HCT116 (cell line): Measurements from ENCODE around the gene SYCE3. TPM values are rescaled to one million over a fixed set of nuclear protein-coding genes. Genes with fewer than 3 reads are reported as not detected.

Source experiments
- ATAC-seq: fragments of 200-7000 bp; cut with Tn5 transposase; 2 replicates; pipeline ENCODE4 v1.9.1; 2020; ENCODE audit warnings: mild to moderate bottlenecking, moderate library complexity
- BruUV-seq: library from RNA; stranded (reverse); fragments of 400-500 nt; replicated peaks from 2 replicates; lab custom pipeline; 2021; lab: Mats Ljungman, UMichigan
- CTCF ChIA-PET: fragments of 300-600 bp; sonication (Branson Sonifier 250); formaldehyde crosslinking; loops from one replicate; lab custom pipeline; 2021; ENCODE audit warnings: antibody characterized with exemption; lab: Charles Lee
- POLR2A ChIA-PET: fragments of 300-600, 350-600 bp; sonication (Branson Sonifier 250); formaldehyde crosslinking; loops from one replicate; lab custom pipeline; 2021; ENCODE audit warnings: antibody characterized with exemption; lab: Charles Lee
- RAD21 ChIA-PET, 2 experiments: fragments of 300-600 bp; sonication (Branson Sonifier 250); formaldehyde crosslinking; loops; one replicate each; lab custom pipeline; 2023; ENCODE audit warnings: low total read pairs in 2 of 2; ENCODE audit not compliant: uncharacterized antibody in 2 of 2, unreplicated experiment in 2 of 2, low non-redundant PET in 1 of 2; lab: Charles Lee
- DNase-seq: peaks from one replicate; pipeline ENCODE4 v3.0.0-alpha.2; 2010; ENCODE audit warnings: low read depth, low spot score
- H2AFZ ChIP-seq: fragments of 200-600 bp; shearing (Covaris generic), sonication (generic); 2 replicates; pipeline ENCODE4 v1.6.1; 2017; ENCODE audit warnings: low read depth, mixed run types, mixed read lengths, antibody characterized with exemption, low read length; ENCODE audit not compliant: poor library complexity, severe bottlenecking
- H3K27ac ChIP-seq: 2 replicates; pipeline ENCODE4 v1.5.1; 2012; ENCODE audit warnings: low read depth, low read length
- H3K27me3 ChIP-seq: fragments of 200-600 bp; sonication (generic); 2 replicates; pipeline ENCODE4 v1.6.1; 2016; ENCODE audit warnings: mixed run types, low read length, mixed read lengths; ENCODE audit not compliant: insufficient read depth
- H3K36me3 ChIP-seq, 2 experiments: fragments of 200-500 bp in 1 of 2; fragments of 200-600 bp in 1 of 2; sonication (Bioruptor generic) in 1 of 2; sonication (generic) in 1 of 2; 2 replicates each; pipeline versions ENCODE4 v1.5.1 to v1.6.1; 2014 to 2016; ENCODE audit warnings: low read length in 2 of 2, inconsistent platforms in 1 of 2, mixed read lengths in 1 of 2, mixed run types in 1 of 2; ENCODE audit not compliant: insufficient read depth in 2 of 2, control insufficient read depth in 1 of 2
- H3K4me1 ChIP-seq, 2 experiments: fragments of 200-600 bp in 1 of 2; sonication (generic) in 1 of 2; 2 replicates each; pipeline versions ENCODE4 v1.5.1 to v1.6.1; 2012 to 2017; ENCODE audit warnings: low read length in 2 of 2, inconsistent platforms in 1 of 2, mild to moderate bottlenecking in 1 of 2, mixed read lengths in 1 of 2, mixed run types in 1 of 2, moderate library complexity in 1 of 2; ENCODE audit not compliant: insufficient read depth in 2 of 2, control insufficient read depth in 1 of 2
- H3K4me2 ChIP-seq: fragments of 200-600 bp; sonication (generic); 2 replicates; pipeline ENCODE4 v1.6.1; 2017; ENCODE audit warnings: mixed run types, low read length, mixed read lengths
- H3K4me3 ChIP-seq, 2 experiments: fragments of 200-600 bp in 1 of 2; sonication (generic) in 1 of 2; replicated peaks in 1 of 2; 2 replicates each; pipeline ENCODE4 v1.5.1; 2011 to 2016; ENCODE audit warnings: low read length in 2 of 2, control low read depth in 1 of 2, low read depth in 1 of 2, mild to moderate bottlenecking in 1 of 2, mixed read lengths in 1 of 2, mixed run types in 1 of 2
- H3K79me2 ChIP-seq: fragments of 200-600 bp; sonication (generic); 2 replicates; pipeline ENCODE4 v1.6.1; 2017; ENCODE audit warnings: mild to moderate bottlenecking, mixed run types, low read length, moderate library complexity, mixed read lengths; ENCODE audit not compliant: insufficient read depth
- H3K9ac ChIP-seq: fragments of 200-600 bp; sonication (generic); 2 replicates; pipeline ENCODE4 v1.6.1; 2016; ENCODE audit warnings: low read length, mixed read lengths
- H3K9me2 ChIP-seq: fragments of 200-600 bp; sonication (generic), shearing (Covaris generic); 2 replicates; pipeline ENCODE4 v1.6.1; 2017; ENCODE audit warnings: mixed run types, mild to moderate bottlenecking, moderate library complexity; ENCODE audit not compliant: insufficient read depth
- H3K9me3 ChIP-seq, 2 experiments: fragments of 200-500 bp in 1 of 2; fragments of 200-600 bp in 1 of 2; sonication (Bioruptor generic) in 1 of 2; sonication (generic) in 1 of 2; 2 replicates each; pipeline ENCODE4 v1.6.1; 2014 to 2017; ENCODE audit warnings: low read length in 2 of 2, mixed read lengths in 2 of 2, inconsistent platforms in 1 of 2, low read depth in 1 of 2, mild to moderate bottlenecking in 1 of 2, mixed run types in 1 of 2, moderate library complexity in 1 of 2; ENCODE audit not compliant: control insufficient read depth in 1 of 2, insufficient read depth in 1 of 2
- H4K20me1 ChIP-seq: fragments of 200-600 bp; sonication (generic), shearing (Covaris generic); 2 replicates; pipeline ENCODE4 v1.6.1; 2017; ENCODE audit warnings: mixed run types, mild to moderate bottlenecking, moderate library complexity; ENCODE audit not compliant: insufficient read depth
- ATF3 ChIP-seq: IDR thresholded peaks from 2 replicates; pipeline ENCODE4 v1.6.1; 2012
- CBX3 ChIP-seq: IDR thresholded peaks from 2 replicates; pipeline ENCODE4 v1.6.1; 2012; ENCODE audit warnings: low read depth
- EGR1 ChIP-seq: IDR thresholded peaks from 2 replicates; pipeline ENCODE4 v1.6.1; 2012; ENCODE audit warnings: low read depth
- EZH2 ChIP-seq: fragments of 200-600 bp; sonication (generic); IDR thresholded peaks from 2 replicates; pipeline ENCODE4 v1.6.1; 2017; ENCODE audit warnings: antibody characterized with exemption, mixed run types
- JUND ChIP-seq: IDR thresholded peaks from 2 replicates; pipeline ENCODE4 v1.6.1; 2012
- MAX ChIP-seq: IDR thresholded peaks from 2 replicates; pipeline ENCODE4 v1.6.1; 2012
- POLR2AphosphoS5 ChIP-seq: IDR thresholded peaks from 2 replicates; pipeline ENCODE4 v1.6.1; 2011; ENCODE audit warnings: mild to moderate bottlenecking, low read depth, low read length, moderate library complexity
- REST ChIP-seq: IDR thresholded peaks from 2 replicates; pipeline ENCODE4 v1.6.1; 2012; ENCODE audit warnings: low read depth
- SRF ChIP-seq: IDR thresholded peaks from 2 replicates; pipeline ENCODE4 v1.6.1; 2012; ENCODE audit warnings: low read depth
- YY1 ChIP-seq: IDR thresholded peaks from 2 replicates; pipeline ENCODE4 v1.6.1; 2011; ENCODE audit warnings: low read length, low read depth, moderate library complexity, mild to moderate bottlenecking; ENCODE audit not compliant: insufficient replicate concordance; ENCODE audit errors: extremely low read depth
- ZBTB33 ChIP-seq: IDR thresholded peaks from 2 replicates; pipeline ENCODE4 v1.6.1; 2011; ENCODE audit warnings: mild to moderate bottlenecking, low read length, moderate library complexity; ENCODE audit not compliant: insufficient replicate concordance; ENCODE audit errors: extremely low read depth
- ZNF274 ChIP-seq: fragments of 200-500 bp; sonication (Bioruptor generic); IDR thresholded peaks from 2 replicates; pipeline ENCODE4 v1.6.1; 2014; ENCODE audit warnings: mild to moderate bottlenecking, low read depth, low read length, inconsistent platforms
- intact Hi-C: fragments of 100-400 bp; cut with micrococcal nuclease; formaldehyde crosslinking; loops from 2 replicates; pipeline ENCODE4 v1.10.0; 2022
- total RNA-seq: library from RNA; stranded (reverse); gene quantifications from one replicate; pipeline ENCODE4 v1.2.1, GENCODE V29; 2021; ENCODE audit not compliant: unreplicated experiment

SYCE3 gene
- total RNA-seq, 1 experiment from 2014 or later, result not detected

GRCh38 chr22:50529416-50529896 is 33.3 kb downstream of the SYCE3 start (continued):
- TF ChIP-seq ZNF274 (no peak), EGR1 (no peak), SRF (no peak), JUND (no peak), ATF3 (no peak), MAX (no peak), EZH2 (no peak)

GRCh38 chr22:50528682-50529415 is 33.9 kb downstream of the SYCE3 start:
- H3K4me2 ChIP-seq, result peak overlapping the region; percentile 93
- H3K9me2 ChIP-seq, result no peaks in the 10 kb centered on the region
- POLR2A ChIA-PET, result interaction anchor here (0.8 to 1.4 kb wide), 2 partner anchors 17 to 34 kb away, joined by 3 to 7 read pairs; partner anchors contain the start of genes KLHDC7B and SYCE3
- no peaks in the 10 kb centered on the region for H3K27me3 ChIP-seq
- H3K4me1 ChIP-seq, result peaks cover 16 to 83% of the 10 kb centered on the region in 2 experiments; a peak in 3 of 4 replicates
- no peak overlapping the region for H2AFZ ChIP-seq
- peak overlapping the region; percentile 100 for H3K27ac ChIP-seq
- no peaks in the 10 kb centered on the region for H4K20me1 ChIP-seq
- ATAC-seq, result no peak
- no peaks in the 10 kb centered on the region for H3K9me3 ChIP-seq
- intact Hi-C loops, result no loop called here
- H3K79me2 ChIP-seq, result peaks cover 19% of the 10 kb centered on the region
- CTCF ChIA-PET, result interaction anchor here (0.6 kb wide), 1 partner anchor 90 kb away, joined by 3 read pairs; no protein-coding TSS in a partner anchor
- DNase-seq, result no peak
- peak overlapping the region; percentile 92 to 96 for H3K4me3 ChIP-seq
- RAD21 ChIA-PET, result no interaction called here
- TF ChIP-seq REST, result no peak
- TF ChIP-seq EGR1, result no peak
- TF ChIP-seq YY1, result no peak
- no peak for TF ChIP-seq ZBTB33
- peak; percentile 23 for TF ChIP-seq POLR2AphosphoS5
- TF ChIP-seq CBX3, result no peak
- H3K9ac ChIP-seq, result peak overlapping the region; percentile 91
- peaks cover 0 to under 1% of the 10 kb centered on the region in 2 experiments; a peak in 1 of 4 replicates for H3K36me3 ChIP-seq
- no TSS peak for BruUV-seq
